A549 treated with GW870086 at 1 μM for 4 hours (cell line): Measurements from ENCODE around the gene NDUFS7. TPM values are rescaled to one million over a fixed set of nuclear protein-coding genes. Genes with fewer than 3 reads are reported as not detected.

Experiments used
- total RNA-seq: library from RNA; stranded (reverse); fragments of 200-300 nt; extraction: Qiagen RNA extraction; gene quantifications from 5 replicates; pipeline ENCODE4 v1.2.3, GENCODE V29; 2022; ENCODE audit warnings: low read depth

Gene NDUFS7
- 66.2 to 78.7 TPM (median 77.7 TPM) in 5 replicates for total RNA-seq

DNA sequence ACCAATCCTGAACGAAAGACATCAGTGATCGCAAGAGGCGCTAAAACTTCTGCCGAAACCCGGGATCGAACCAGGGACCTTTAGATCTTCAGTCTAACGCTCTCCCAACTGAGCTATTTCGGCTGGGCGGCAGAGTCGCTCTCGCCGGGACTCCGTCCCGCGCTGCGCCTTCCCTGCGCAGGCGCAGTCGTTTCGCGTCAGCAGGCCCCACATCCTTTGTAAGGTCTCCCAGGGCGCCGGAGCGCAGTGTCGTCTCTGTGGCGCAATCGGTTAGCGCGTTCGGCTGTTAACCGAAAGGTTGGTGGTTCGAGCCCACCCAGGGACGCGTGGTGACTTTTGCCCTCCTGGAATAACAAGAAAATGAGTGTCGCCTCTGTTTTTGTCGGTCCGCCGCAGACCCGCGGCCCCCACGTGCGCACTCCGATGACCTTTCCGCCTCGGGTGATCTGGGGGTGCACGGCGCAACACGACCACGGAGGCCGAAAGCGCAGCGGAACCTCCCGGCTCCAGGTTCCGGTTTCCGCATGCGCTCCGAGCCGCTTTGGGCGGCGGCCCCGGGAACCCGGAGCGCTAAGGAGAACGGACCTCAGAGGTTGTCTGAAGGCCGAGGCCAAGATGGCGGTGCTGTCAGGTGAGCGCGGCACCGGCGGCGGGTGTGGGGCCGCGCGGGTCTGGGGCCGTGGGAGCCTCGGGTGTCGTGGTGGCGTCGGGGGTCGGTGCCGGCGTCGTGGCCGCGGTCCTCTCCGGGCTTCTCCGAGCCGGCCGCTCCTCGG is at the start of gene NDUFS7:
Gene NDUFS7, plus strand, starts transcription at position 596 of the 773 bp plus-strand sequence. Its CDS starts 20 bp downstream, at position 616.

DNA sequence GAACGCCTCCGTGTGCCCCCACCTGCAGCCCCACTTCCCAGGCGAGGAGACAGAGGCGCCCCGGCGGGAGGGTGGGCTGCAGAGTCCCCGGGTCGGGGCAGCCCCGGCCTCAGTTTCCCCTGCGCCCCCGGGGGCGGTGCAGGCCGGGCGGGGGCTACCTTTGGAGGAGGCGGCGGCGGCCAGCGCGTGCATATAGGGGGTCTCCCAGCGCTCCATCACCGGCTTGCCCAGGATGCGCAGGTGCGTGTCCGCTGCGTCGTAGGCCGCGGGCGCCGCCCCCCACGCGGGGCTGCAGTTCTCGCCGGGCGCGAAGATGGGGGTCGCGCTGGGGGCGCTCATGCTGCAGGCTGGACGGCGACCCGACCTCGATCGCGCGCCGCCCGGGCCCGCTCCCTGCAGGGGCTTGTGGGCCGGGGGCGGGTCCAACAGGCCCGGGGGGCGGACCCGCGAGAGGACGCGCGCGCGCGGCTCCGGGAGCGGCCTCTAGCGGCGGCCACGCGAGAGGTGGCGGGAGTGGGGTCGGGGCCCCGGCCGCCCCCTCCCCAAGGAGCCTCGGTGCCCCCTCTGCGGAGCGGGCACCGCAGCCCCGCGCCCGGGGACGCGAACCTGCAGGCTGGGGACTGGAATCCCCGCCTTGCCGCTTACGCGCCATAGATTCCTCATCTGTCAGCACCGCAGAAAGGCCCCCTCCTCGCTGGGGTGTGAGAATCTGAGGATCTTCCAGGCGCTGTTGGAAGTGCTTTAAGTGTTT is 17.6 kb downstream of the NDUFS7 start, which contains the start of gene GAMT:
Gene GAMT, minus strand, starts transcription at position 405 of the 751 bp plus-strand sequence. Its CDS starts 66 bp downstream, at position 339.

DNA sequence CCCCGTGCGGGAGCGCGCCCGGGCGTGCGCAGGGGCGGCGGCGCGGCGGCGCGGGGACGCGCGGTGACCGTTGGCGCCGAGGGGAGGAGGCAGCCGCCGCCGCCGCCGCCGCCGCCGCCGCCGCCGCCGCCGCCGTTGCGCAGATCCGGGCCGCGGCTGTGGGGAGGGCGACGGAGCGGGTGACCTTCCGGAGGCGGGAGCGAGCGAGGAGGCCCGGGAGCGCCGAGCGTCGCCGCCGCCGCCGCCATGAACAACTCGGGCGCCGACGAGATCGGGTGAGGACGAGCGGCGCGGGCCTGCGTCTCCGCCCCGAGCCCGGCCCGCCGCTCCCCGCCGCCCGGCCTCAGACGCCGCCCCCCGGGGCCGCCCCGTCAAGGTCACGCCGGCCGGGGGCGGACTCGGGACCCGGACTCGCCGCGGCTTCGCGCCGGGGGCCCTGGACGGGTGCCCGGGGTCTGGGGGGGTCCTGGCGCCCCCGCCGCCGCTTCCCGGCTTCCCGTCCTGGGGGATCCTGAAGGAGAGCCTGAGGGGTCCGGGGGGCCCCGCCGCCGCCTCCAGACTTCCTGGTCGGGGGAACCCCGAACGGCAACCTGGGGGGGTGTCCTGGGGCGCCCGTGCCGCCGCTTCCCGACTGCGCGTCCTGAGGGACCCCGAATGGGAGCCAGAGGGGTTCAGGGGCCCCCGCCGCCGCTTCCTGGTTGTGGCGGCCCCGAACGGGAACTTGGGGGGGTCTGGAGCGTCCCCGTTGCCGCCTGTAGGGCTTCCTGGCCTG is 24.0 kb downstream of the NDUFS7 start, which contains the start of gene DAZAP1:
Gene DAZAP1, plus strand, starts transcription at position 59 of the 772 bp plus-strand sequence. Its CDS starts 188 bp downstream, at position 247.

DNA sequence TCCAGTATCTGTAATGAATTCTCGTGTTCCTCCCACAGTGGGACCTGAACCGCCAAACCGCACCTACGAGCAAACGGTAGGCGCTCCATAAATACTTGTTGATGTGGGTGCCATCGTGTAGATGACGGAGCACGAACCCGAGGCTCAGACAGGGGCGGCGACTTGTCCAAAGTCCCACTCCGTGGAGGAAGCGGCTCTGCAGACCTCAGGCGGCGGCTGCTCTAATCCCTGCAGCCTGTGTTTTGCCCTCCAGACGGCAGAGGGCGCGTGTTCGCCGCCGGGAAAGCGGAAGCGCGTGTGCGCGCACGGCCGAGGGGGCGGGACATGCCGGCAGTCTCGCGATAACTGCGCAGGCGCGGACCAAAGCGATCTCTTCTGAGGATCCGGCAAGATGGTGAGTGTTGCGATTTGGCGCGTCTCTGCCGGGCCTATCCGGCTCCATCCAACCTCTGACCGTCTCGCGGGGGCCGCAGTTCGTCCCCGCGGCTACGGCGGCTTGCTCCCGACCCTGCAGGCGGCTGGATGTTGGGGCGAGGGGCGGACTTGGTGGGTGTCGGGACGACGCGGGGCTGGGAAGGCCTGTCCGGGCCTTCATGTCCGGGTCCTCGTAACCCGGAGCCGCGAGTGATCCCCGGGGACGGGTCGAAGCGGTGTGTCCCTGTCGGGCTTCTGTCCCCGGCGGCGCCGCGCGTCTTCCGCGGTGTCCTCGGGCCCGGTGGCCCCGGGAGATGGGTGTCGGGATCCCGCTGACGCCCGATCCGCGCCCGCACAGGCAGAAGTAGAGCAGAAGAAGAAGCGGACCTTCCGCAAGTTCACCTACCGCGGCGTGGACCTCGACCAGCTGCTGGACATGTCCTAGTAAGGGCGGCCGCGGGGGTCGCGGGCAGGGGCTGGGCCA is 54.6 kb downstream of the NDUFS7 start, which contains the start of gene RPS15:
Gene RPS15, plus strand, starts transcription at position 362 of the 898 bp plus-strand sequence. Its CDS starts 30 bp downstream, at position 392.

Other genes with a start within 250 kb of the NDUFS7 start
- gene SBNO2, start 209.6 kb upstream of the NDUFS7 start, total RNA-seq: 25.0 to 38.4 TPM (median 37.0 TPM) in 5 replicates
- gene STK11, start 178.1 kb upstream of the NDUFS7 start, total RNA-seq: 30.8 to 36.4 TPM (median 36.1 TPM) in 5 replicates
- gene CBARP, start 145.9 kb upstream of the NDUFS7 start, total RNA-seq: 2.2 to 4.3 TPM (median 4.1 TPM) in 5 replicates
- gene ATP5F1D, start 142.2 kb upstream of the NDUFS7 start, total RNA-seq: 99.5 to 201 TPM (median 159 TPM) in 5 replicates
- 42.4 to 55.4 TPM (median 51.8 TPM) in 5 replicates for gene MIDN, start 135.3 kb upstream of the NDUFS7 start, total RNA-seq
- gene CIRBP, start 114.6 kb upstream of the NDUFS7 start, total RNA-seq: 89.3 to 186 TPM (median 97.4 TPM) in 5 replicates
- gene FAM174C, start 108.4 kb upstream of the NDUFS7 start, total RNA-seq: 50.5 to 98.6 TPM (median 76.3 TPM) in 5 replicates
- 1.0 to 2.1 TPM (median 1.8 TPM) in 5 replicates for gene EFNA2, start 98.0 kb upstream of the NDUFS7 start, total RNA-seq
- 30.9 to 45.1 TPM (median 41.7 TPM) in 5 replicates for gene GAMT, start 17.6 kb downstream of the NDUFS7 start, total RNA-seq
- gene DAZAP1, start 23.7 kb downstream of the NDUFS7 start, total RNA-seq: 77.1 to 108 TPM (median 103 TPM) in 5 replicates
- 1,763 to 2,099 TPM (median 1,850 TPM) in 5 replicates for gene RPS15, start 54.5 kb downstream of the NDUFS7 start, total RNA-seq
- 1.1 to 2.3 TPM (median 2.0 TPM) in 5 replicates for gene APC2, start 66.2 kb downstream of the NDUFS7 start, total RNA-seq
- 10.7 to 19.4 TPM (median 16.7 TPM) in 5 replicates for gene C19orf25, start 95.3 kb downstream of the NDUFS7 start, total RNA-seq
- gene PCSK4, start 106.4 kb downstream of the NDUFS7 start, total RNA-seq: 0.42 to 1.9 TPM (median 1.0 TPM) in 5 replicates
- 4.3 to 6.8 TPM (median 4.4 TPM) in 5 replicates for gene REEP6, start 107.3 kb downstream of the NDUFS7 start, total RNA-seq
- gene ADAMTSL5, start 129.1 kb downstream of the NDUFS7 start, total RNA-seq: 2.9 to 4.5 TPM (median 3.4 TPM) in 5 replicates
- not detected in 5 replicates for gene PLK5, start 140.2 kb downstream of the NDUFS7 start, total RNA-seq
- gene MEX3D, start 184.4 kb downstream of the NDUFS7 start, total RNA-seq: 6.5 to 10.3 TPM (median 10.0 TPM) in 5 replicates
- 31.2 to 53.0 TPM (median 45.3 TPM) in 5 replicates for gene MBD3, start 209.0 kb downstream of the NDUFS7 start, total RNA-seq
- 105 to 212 TPM (median 178 TPM) in 5 replicates for gene UQCR11, start 221.6 kb downstream of the NDUFS7 start, total RNA-seq